Measurements from ENCODE around the gene NHSL1.

GRCh38 chr6:138396709-138397108 is 102.6 kb downstream of the NHSL1 start:
- no peak for TF ChIP-seq CTCF (IDR thresholded peaks at IDR 0.05)
- TF ChIP-seq ZFX (IDR thresholded peaks at IDR 0.05; ENCODE audit: borderline replicate concordance), result no peak

Measured in 22Rv1 (cell line).